Measurements from ENCODE around the gene GALNT7. TPM values are rescaled to one million over a fixed set of nuclear protein-coding genes. Genes with fewer than 3 reads are reported as not detected.

Gene GALNT7
- total RNA-seq, 1 experiment from 2014 or later: 156 TPM

- no peaks in the 10 kb centered on the region; the same call in 1 of the 2 replicates for H3K36me3 ChIP-seq (ENCODE audit: control insufficient read depth, insufficient read depth, low read length)
- CTCF ChIA-PET: no interaction called here
- no TSS peak for BruUV-seq (replicated peaks)
- no peaks in the 10 kb centered on the region for H3K9me3 ChIP-seq (ENCODE audit: control insufficient read depth, insufficient read depth, low read depth, low read length)
- H3K4me3 ChIP-seq (ENCODE audit: low read depth in 2 of 2, low read length in 2 of 2): no peak overlapping the region
- in situ Hi-C loops (cut with HindIII; ENCODE audit: low pct_unique_long_range_greater_than_20kb, low sequenced_read_pairs) (no loop called here), intact Hi-C loops (cut with micrococcal nuclease; ENCODE audit: unreplicated experiment) (no loop called here)
- ATAC-seq: 0 out of 2 replicates have a peak, but pooled peaks have one; percentile 43
- no peak for DNase-seq (ENCODE audit: low read depth, low spot score)
- H3K27me3 ChIP-seq (ENCODE audit: control insufficient read depth, insufficient read depth, low read length): no peaks in the 10 kb centered on the region
- POLR2A ChIA-PET: no interaction called here
- peaks cover 74% of the 10 kb centered on the region for H3K4me1 ChIP-seq (ENCODE audit: control insufficient read depth, insufficient read depth, low read length)
- peak overlapping the region; percentile 92 for H3K27ac ChIP-seq (ENCODE audit: low read length)
- TF ChIP-seq SIN3A (IDR thresholded peaks at IDR 0.05; ENCODE audit: borderline replicate concordance, insufficient read depth, low read depth, low read length) (no peak), CTCF (IDR thresholded peaks at IDR 0.05) (no peak), REST (IDR thresholded peaks at IDR 0.05; ENCODE audit: insufficient read depth in 1 of 2, low read depth in 2 of 2, low read length in 1 of 2) (no peak), TCF7L2 (IDR thresholded peaks at IDR 0.05; ENCODE audit: low read depth, low read length) (no peak), POLR2AphosphoS5 (IDR thresholded peaks at IDR 0.05; ENCODE audit: low read depth, low read length) (no peak)
These were observed 75.5 kb downstream of the GALNT7 start for GRCh38 chr4:173243917-173244658.

- ATAC-seq (no peak), DNase-seq (ENCODE audit: low read depth, low spot score) (no peak)
- Histone ChIP-seq H3K27ac (ENCODE audit: low read length) (peak overlapping the region; percentile 83), H3K4me3 (ENCODE audit: low read depth in 2 of 2, low read length in 2 of 2) (no peak overlapping the region), H3K36me3 (ENCODE audit: control insufficient read depth, insufficient read depth, low read length) (peaks cover 3% of the 10 kb centered on the region; the same call in 1 of the 2 replicates), H3K9me3 (ENCODE audit: control insufficient read depth, insufficient read depth, low read depth, low read length) (no peaks in the 10 kb centered on the region), H3K4me1 (ENCODE audit: control insufficient read depth, insufficient read depth, low read length) (peaks cover 82% of the 10 kb centered on the region), H3K27me3 (ENCODE audit: control insufficient read depth, insufficient read depth, low read length) (no peaks in the 10 kb centered on the region)
- BruUV-seq (replicated peaks): no TSS peak
- ChIA-PET CTCF (no interaction called here), POLR2A (no interaction called here)
- intact Hi-C loops (cut with micrococcal nuclease; ENCODE audit: unreplicated experiment): no loop called here
- TF ChIP-seq CTCF (IDR thresholded peaks at IDR 0.05): no peak
- TF ChIP-seq TCF7L2 (IDR thresholded peaks at IDR 0.05; ENCODE audit: low read depth, low read length): no peak
- TF ChIP-seq SIN3A (IDR thresholded peaks at IDR 0.05; ENCODE audit: borderline replicate concordance, insufficient read depth, low read depth, low read length): no peak
- no peak for TF ChIP-seq POLR2AphosphoS5 (IDR thresholded peaks at IDR 0.05; ENCODE audit: low read depth, low read length)
- no peak for TF ChIP-seq REST (IDR thresholded peaks at IDR 0.05; ENCODE audit: insufficient read depth in 1 of 2, low read depth in 2 of 2, low read length in 1 of 2)
- in situ Hi-C loops (cut with HindIII; ENCODE audit: low pct_unique_long_range_greater_than_20kb, low sequenced_read_pairs): no loop called here
These were observed 77.3 kb downstream of the GALNT7 start for GRCh38 chr4:173245952-173246351.
